GM23248 (cell line): ENCODE data around the gene PRKCE.

Experiments
- EZH2 ChIP-seq: fragments of 200-600 bp; sonication (generic); IDR thresholded peaks from 2 replicates; pipeline ENCODE4 v1.6.1; 2018; ENCODE audit warnings: antibody characterized with exemption, mild to moderate bottlenecking; ENCODE audit not compliant: insufficient read depth, poor library complexity, severe bottlenecking
- EZH2phosphoT487 ChIP-seq: fragments of 200-600 bp; sonication (generic); IDR thresholded peaks from 2 replicates; pipeline ENCODE4 v1.6.1; 2018; ENCODE audit warnings: antibody characterized with exemption, moderate library complexity, mild to moderate bottlenecking, low read depth; ENCODE audit not compliant: insufficient read depth

- TF ChIP-seq EZH2 (no peak), EZH2phosphoT487 (no peak)
Measured at GRCh38 chr2:45928946-45929345, 277.5 kb downstream of the PRKCE start.
